Esophagus squamous epithelium (tissue), 5 donors: ENCODE data around the gene CHMP1A. TPM values are rescaled to one million over a fixed set of nuclear protein-coding genes. Genes with fewer than 3 reads are reported as not detected.

Experiments used
- DNase-seq: peaks from one replicate; lab custom pipeline; 2025; lab: John Stamatoyannopoulos, UW
- H3K27ac ChIP-seq, 4 donors: fragments of 200-600 bp; sonication (generic); one replicate each; pipeline ENCODE4 v1.5.1; 2016 to 2019; ENCODE audit warnings: mild to moderate bottlenecking in 1 of 4
- H3K27me3 ChIP-seq, 4 donors: fragments of 200-600 bp; sonication (generic); 1 replicate in 3 of 4; 2 replicates in 1 of 4; pipeline versions ENCODE4 v1.5.1 to v1.6.0; 2017 to 2021; ENCODE audit warnings: antibody characterized with exemption in 1 of 4
- H3K36me3 ChIP-seq, 3 donors: fragments of 200-600 bp; sonication (generic); one replicate each; pipeline ENCODE4 v1.5.1; 2016 to 2019
- H3K4me1 ChIP-seq, 3 donors: fragments of 200-600 bp; sonication (generic); one replicate each; pipeline ENCODE4 v1.5.1; 2017 to 2019
- H3K4me3 ChIP-seq, 4 donors: fragments of 200-600 bp; sonication (generic); 1 replicate in 3 of 4; 2 replicates in 1 of 4; pipeline ENCODE4 v1.5.1; 2016 to 2019; ENCODE audit warnings: mild to moderate bottlenecking in 2 of 4, moderate library complexity in 1 of 4
- H3K9me3 ChIP-seq, 3 donors: fragments of 200-600 bp; sonication (generic); one replicate each; pipeline ENCODE4 v1.5.1; 2016 to 2019
- POLR2A ChIP-seq, 4 donors: fragments of 450-650 bp; IDR thresholded peaks; one replicate each; pipeline ENCODE4 v1.6.1; 2017; ENCODE audit warnings: antibody characterized with exemption in 4 of 4, mild to moderate bottlenecking in 4 of 4, moderate library complexity in 3 of 4
- WGBS, 2 donors: methylation state at CpG; one replicate each; pipeline ENCODE4 v1.1.5; 2018; 5-methylcytosine and 5-hydroxymethylcytosine counted together
- intact Hi-C: fragments of 100-400 bp; cut with DNase I; formaldehyde crosslinking; loops from one replicate; pipeline ENCODE4 v1.15.0; 2022
- total RNA-seq, 4 donors: library from RNA; depleted of rRNA; stranded (reverse); fragments of >200 nt; gene quantifications; one replicate each; pipeline ENCODE4 v1.1.0, GENCODE V29; 2016
- TF ChIP-seq, protein P1 (sequence below), 6 experiments: fragments of 450-650 bp in 4 of 6; fragments of 200-600 bp in 2 of 6; sonication (generic) in 2 of 6; IDR thresholded peaks; one replicate each; pipeline ENCODE4 v1.5.1; 2016 to 2019; ENCODE audit warnings: antibody characterized with exemption in 6 of 6, mild to moderate bottlenecking in 4 of 6, moderate library complexity in 4 of 6
- donor health status: DM: yes; HTN: yes; CAD: no.

Gene CHMP1A
- total RNA-seq, 4 donors from 2014 or later: 83.0 to 116 (median 104) TPM

GRCh38 chr16:89602952-89603590 lies 54.4 kb downstream of the CHMP1A start:
- Histone ChIP-seq H3K9me3 (no peaks in the 10 kb centered on the region), H3K36me3 (no peaks in the 10 kb centered on the region), H3K27ac (no peak overlapping the region), H3K4me3 (no peak overlapping the region), H3K4me1 (peaks cover 17 to 37% (median 31%) of the 10 kb centered on the region in 3 donors), H3K27me3 (peaks cover 0 to 27% (median 0%) of the 10 kb centered on the region in 4 donors)
- no peak for TF ChIP-seq POLR2A (IDR thresholded peaks at IDR 0.05)
- TF ChIP-seq, protein P1, sequence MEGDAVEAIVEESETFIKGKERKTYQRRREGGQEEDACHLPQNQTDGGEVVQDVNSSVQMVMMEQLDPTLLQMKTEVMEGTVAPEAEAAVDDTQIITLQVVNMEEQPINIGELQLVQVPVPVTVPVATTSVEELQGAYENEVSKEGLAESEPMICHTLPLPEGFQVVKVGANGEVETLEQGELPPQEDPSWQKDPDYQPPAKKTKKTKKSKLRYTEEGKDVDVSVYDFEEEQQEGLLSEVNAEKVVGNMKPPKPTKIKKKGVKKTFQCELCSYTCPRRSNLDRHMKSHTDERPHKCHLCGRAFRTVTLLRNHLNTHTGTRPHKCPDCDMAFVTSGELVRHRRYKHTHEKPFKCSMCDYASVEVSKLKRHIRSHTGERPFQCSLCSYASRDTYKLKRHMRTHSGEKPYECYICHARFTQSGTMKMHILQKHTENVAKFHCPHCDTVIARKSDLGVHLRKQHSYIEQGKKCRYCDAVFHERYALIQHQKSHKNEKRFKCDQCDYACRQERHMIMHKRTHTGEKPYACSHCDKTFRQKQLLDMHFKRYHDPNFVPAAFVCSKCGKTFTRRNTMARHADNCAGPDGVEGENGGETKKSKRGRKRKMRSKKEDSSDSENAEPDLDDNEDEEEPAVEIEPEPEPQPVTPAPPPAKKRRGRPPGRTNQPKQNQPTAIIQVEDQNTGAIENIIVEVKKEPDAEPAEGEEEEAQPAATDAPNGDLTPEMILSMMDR (IDR thresholded peaks at IDR 0.05): no peak
- no peak for DNase-seq
- WGBS, 2 donors: 33% methylated on average over 1 of the region's 5 CpGs
- intact Hi-C loops: no loop called here

DNA sequence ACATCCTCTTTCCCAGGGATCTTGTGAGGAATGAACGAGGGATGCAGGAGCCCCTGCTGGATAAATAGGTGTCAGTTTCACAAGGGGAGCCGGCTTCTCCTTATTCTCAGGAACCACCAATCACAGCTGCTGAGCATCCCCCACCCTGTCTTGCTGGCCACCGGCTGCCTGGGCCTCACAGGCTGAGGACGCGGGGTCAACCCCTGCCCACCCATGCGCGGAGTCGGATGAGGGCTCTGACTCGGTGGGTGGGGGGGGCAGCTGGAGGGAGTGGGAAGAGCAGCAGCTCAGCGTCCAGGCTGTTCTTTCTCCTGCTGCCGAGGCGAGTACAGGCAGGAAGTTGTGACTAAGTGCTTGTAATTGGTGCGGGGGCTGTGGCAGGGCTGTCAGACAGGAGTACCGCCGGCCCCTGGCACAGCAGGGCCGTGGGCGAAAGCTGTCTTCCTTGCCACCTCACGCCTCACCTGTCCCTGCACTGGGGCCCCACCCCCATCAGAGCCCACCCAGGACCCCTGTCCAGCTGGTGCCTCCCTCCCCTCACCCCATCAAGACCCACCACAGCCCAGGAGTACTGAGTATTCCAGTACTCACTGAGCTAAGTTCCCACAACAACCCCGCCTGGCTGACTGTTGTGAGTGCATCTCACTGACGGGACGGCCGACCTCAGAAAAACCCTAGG lies 55.1 kb downstream of the CHMP1A start:
- Histone ChIP-seq H3K4me1 (peaks cover 17 to 37% (median 31%) of the 10 kb centered on the region in 3 donors), H3K9me3 (no peaks in the 10 kb centered on the region), H3K27me3 (peaks cover 0 to 27% (median 0%) of the 10 kb centered on the region in 4 donors), H3K4me3 (peak overlapping the region in 1 of 4 donors; percentile 47), H3K36me3 (no peaks in the 10 kb centered on the region), H3K27ac (no peak overlapping the region)
- intact Hi-C loops: no loop called here
- TF ChIP-seq, protein P1 (IDR thresholded peaks at IDR 0.05): no peak
- TF ChIP-seq POLR2A (IDR thresholded peaks at IDR 0.05): no peak
- DNase-seq: no peak
- WGBS, 2 donors: 0% methylated on average over 6 of the region's 22 CpGs; no CpG with 5 or more reads in 1 of the 2 donors

- Histone ChIP-seq H3K27me3 (peaks cover 0 to 27% (median 0%) of the 10 kb centered on the region in 4 donors), H3K4me1 (peaks cover 17 to 37% (median 31%) of the 10 kb centered on the region in 3 donors), H3K36me3 (no peaks in the 10 kb centered on the region), H3K27ac (no peak overlapping the region), H3K9me3 (no peaks in the 10 kb centered on the region), H3K4me3 (peak overlapping the region in 1 of 4 donors; percentile 47)
- no CpG with 5 or more reads among the region's 22 CpGs for WGBS, 2 donors
- no peak for DNase-seq
- TF ChIP-seq, protein P1 (IDR thresholded peaks at IDR 0.05): no peak
- TF ChIP-seq POLR2A (IDR thresholded peaks at IDR 0.05): no peak
- intact Hi-C loops: no loop called here
Measured at GRCh38 chr16:89601906-89602272, 55.6 kb downstream of the CHMP1A start.

DNA sequence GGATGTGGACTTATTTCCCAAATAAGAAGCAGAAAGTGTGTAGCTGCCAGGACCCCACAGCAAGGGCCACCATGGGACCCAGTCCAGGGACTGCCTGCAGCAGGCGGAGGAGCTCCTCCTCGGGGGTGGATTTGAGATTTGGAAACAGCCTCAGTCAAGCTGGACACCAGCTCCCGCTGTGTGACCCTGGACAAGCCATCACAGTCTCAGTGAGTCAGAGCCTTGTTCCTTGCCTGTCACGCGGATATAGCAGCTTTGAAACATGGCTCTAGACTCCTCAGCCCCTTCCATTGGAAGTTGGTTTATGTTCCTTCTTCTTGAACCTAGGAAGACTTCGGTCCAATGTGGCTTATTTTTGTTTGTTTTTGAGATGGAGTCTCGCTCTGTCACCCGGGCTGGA lies 56.6 kb downstream of the CHMP1A start:
- no peak for DNase-seq
- Histone ChIP-seq H3K27me3 (peaks cover 0 to 26% (median 0%) of the 10 kb centered on the region in 4 donors), H3K4me3 (no peak overlapping the region), H3K27ac (no peak overlapping the region), H3K4me1 (peaks cover 17 to 37% (median 31%) of the 10 kb centered on the region in 3 donors), H3K36me3 (no peaks in the 10 kb centered on the region), H3K9me3 (no peaks in the 10 kb centered on the region)
- intact Hi-C loops: no loop called here
- 58 to 71% methylated on average over 7 to 8 of the region's 8 CpGs for WGBS, 2 donors
- TF ChIP-seq, protein P1 (IDR thresholded peaks at IDR 0.05): no peak

- H3K27me3 ChIP-seq: peaks cover 0 to 20% (median 0%) of the 10 kb centered on the region in 4 donors
- 25 to 44% methylated on average over 2 to 8 of the region's 12 CpGs for WGBS, 2 donors
- peak overlapping the region in 1 of 4 donors; percentile 71 for H3K27ac ChIP-seq
- H3K9me3 ChIP-seq: no peaks in the 10 kb centered on the region
- no peak overlapping the region for H3K4me3 ChIP-seq
- no peak for TF ChIP-seq POLR2A (IDR thresholded peaks at IDR 0.05)
- TF ChIP-seq, protein P1 (IDR thresholded peaks at IDR 0.05): no peak
- no peaks in the 10 kb centered on the region for H3K36me3 ChIP-seq
- peaks cover 17 to 37% (median 31%) of the 10 kb centered on the region in 3 donors for H3K4me1 ChIP-seq
- intact Hi-C loops: no loop called here
- no peak for DNase-seq
Measured at GRCh38 chr16:89600427-89600826, 57.1 kb downstream of the CHMP1A start.
